SU-DHL-6 (cell line): ENCODE results near the gene CCDC83.

Experiments used
- EZH2phosphoT487 ChIP-seq: fragments of 200-600 bp; sonication (generic), shearing (Covaris generic); conservative IDR thresholded peaks from 2 replicates; pipeline ENCODE4 v1.6.1; 2018; ENCODE audit warnings: mild to moderate bottlenecking, antibody characterized with exemption, low read length, moderate library complexity, mixed read lengths
- TF ChIP-seq, protein P1 (sequence below): fragments of 200-600 bp; sonication (generic); IDR thresholded peaks from one replicate; pipeline ENCODE4 v1.5.1; 2017; ENCODE audit warnings: antibody characterized with exemption, mild to moderate bottlenecking, low read length, moderate library complexity; ENCODE audit not compliant: insufficient read depth, poor library complexity, severe bottlenecking

DNA sequence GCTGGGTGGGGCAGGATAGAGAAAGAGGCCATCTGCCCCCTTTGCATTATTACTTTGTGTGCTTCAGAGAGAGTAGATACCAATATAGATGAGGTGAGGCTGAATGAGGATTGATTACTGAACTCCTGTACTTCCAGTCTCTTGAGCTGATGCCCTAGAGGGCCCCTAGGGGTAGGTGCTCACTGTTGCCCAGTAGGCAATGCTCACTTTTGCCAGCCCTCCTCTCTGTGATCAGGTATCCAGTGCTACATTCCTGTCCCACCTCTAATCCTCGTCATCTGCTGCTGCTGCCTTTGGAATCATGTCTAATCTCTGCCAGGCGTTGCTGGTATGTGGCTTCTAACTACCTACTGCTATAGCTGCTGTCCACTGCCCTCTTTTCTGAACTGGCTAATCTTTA is 57.2 kb downstream of the CCDC83 start:
- TF ChIP-seq EZH2phosphoT487 = no peak
- TF ChIP-seq, protein P1, sequence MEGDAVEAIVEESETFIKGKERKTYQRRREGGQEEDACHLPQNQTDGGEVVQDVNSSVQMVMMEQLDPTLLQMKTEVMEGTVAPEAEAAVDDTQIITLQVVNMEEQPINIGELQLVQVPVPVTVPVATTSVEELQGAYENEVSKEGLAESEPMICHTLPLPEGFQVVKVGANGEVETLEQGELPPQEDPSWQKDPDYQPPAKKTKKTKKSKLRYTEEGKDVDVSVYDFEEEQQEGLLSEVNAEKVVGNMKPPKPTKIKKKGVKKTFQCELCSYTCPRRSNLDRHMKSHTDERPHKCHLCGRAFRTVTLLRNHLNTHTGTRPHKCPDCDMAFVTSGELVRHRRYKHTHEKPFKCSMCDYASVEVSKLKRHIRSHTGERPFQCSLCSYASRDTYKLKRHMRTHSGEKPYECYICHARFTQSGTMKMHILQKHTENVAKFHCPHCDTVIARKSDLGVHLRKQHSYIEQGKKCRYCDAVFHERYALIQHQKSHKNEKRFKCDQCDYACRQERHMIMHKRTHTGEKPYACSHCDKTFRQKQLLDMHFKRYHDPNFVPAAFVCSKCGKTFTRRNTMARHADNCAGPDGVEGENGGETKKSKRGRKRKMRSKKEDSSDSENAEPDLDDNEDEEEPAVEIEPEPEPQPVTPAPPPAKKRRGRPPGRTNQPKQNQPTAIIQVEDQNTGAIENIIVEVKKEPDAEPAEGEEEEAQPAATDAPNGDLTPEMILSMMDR = no peak
